Measurements from ENCODE around the gene VSIG8.

Gene VSIG8

DNA sequence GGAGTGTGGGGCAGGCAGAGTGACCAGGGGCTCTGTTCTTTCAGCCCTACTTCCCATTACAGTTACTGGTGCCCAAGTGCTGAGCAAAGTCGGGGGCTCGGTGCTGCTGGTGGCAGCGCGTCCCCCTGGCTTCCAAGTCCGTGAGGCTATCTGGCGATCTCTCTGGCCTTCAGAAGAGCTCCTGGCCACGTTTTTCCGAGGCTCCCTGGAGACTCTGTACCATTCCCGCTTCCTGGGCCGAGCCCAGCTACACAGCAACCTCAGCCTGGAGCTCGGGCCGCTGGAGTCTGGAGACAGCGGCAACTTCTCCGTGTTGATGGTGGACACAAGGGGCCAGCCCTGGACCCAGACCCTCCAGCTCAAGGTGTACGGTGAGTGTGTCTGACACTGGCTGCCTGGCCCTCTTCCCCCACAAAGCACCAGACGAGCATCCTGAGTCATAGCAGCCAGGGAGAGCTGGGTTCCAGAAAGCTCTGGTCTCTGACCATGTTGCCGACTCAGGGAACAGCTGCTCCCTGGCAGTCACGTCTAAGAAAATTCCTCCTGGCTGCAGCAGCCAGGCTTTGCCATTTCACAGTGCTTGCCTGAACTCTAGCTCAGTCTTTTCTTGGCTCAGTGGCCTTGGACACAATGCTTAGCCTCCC, 32.5 kb downstream of the VSIG8 start:
- DNase-seq (ENCODE audit: low read depth in 2 of 2) = no peak

DNA sequence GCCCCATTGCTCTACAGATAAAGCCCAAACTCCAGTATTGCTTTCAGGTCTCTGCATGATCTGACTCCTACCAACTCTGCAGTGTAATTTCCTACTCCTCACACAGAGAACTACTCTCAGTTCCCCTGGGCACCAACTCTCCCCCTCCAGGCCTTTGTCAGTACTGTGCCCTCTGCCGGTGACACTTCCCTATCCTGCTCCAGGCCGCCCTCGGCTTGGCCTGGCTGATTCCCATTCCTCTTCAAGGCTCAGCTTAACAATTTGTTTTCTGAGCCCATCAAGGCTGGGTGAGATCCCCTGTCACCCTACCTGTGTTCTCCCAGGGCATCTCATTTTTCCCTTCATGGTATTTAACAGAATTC, 33.2 kb downstream of the VSIG8 start:
- DNase-seq (ENCODE audit: low read depth in 2 of 2) = no peak

DNA sequence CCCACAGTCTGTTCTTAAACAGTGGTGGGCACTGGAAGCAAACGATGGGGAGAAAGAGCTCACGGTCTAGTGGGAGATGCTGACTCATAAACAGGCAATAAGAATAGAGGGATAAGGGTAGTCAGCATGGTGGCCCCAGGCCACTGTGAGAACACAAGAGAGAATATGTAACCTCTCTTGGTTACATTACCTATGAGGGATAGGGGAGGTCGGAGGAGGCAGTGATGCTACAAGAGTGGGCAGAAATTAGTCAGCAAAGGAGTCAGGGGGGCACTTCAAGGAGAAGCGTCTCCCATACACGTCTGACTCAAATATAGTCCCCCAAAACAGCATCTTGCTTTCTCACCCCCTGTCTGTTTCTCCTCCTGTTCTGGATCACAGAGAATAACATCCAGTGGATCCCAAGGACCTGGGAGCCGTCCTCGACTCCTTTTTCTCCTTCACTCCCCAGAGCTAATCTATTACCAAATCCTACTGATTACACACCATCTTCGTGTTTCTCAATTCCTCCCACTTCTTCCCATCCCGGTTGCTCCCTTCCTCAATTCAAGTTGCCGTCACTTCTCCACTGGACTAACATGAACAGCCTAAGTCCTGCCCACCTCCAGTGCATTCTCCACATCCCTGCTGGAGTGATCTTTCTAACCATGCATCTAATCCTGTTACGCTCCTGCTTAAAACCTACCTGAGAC, 33.7 kb downstream of the VSIG8 start:
- DNase-seq (ENCODE audit: low read depth in 2 of 2) = no peak

DNA sequence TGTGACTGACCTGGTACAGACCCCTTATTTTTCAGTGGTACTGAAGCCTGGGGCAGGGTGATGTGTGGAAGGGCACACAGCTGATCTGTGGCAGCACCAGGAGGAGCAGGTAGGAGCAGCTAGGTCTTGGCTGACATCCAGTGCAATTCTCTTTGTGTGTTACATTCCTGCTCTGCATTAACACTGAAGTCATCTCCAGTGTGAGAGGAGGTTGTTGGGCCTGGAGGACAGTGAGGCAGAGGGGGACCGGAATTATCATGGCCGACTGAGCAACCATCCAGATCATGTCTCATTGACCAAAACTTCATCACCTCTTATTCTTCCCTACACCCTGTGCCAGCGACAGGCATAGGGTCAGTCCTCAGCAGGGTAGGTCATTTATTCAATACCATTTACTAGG, 34.3 kb downstream of the VSIG8 start:
- DNase-seq (ENCODE audit: low read depth in 2 of 2) = no peak

DNA sequence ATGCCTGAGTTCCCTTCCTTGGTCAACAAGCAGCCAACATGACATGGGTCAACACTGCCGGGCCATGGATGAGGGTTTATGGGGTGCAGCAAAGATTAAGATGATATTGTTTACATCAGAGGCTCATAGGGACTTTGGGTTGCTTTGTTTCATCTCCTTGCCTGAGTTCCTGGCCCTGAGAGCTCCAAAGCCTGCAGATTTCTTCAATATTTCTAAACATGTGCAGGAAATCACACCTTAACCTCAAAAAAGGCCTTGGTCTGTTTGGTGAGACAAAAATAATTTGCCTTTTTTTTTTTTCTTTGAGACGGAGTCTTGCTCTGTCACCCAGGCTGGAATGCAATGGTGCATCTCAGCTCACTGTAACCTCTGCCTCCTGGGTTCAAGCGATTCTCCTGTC, 34.9 kb downstream of the VSIG8 start:
- no peak for DNase-seq (ENCODE audit: low read depth in 2 of 2)

DNA sequence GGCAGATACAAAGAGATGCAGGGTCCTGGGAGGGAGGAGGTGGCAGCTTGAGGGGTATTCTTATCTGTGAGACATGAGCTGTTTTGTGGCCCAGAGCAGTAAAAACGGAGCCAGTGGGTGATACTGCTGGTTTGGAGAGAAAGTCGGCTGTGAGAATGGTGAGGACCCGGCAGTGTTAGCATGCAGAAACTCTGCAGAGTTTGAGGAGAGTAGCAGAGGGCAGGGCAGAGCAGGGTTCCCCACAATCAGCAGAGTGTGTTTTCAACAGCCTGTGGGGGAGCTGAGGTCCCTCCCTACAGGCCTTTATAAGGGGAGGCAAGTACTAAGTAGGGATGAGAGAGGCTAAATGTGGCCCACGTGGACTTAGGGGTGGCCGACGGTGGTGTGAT, 35.4 kb downstream of the VSIG8 start:
- no peak for DNase-seq (ENCODE audit: low read depth in 2 of 2)

DNA sequence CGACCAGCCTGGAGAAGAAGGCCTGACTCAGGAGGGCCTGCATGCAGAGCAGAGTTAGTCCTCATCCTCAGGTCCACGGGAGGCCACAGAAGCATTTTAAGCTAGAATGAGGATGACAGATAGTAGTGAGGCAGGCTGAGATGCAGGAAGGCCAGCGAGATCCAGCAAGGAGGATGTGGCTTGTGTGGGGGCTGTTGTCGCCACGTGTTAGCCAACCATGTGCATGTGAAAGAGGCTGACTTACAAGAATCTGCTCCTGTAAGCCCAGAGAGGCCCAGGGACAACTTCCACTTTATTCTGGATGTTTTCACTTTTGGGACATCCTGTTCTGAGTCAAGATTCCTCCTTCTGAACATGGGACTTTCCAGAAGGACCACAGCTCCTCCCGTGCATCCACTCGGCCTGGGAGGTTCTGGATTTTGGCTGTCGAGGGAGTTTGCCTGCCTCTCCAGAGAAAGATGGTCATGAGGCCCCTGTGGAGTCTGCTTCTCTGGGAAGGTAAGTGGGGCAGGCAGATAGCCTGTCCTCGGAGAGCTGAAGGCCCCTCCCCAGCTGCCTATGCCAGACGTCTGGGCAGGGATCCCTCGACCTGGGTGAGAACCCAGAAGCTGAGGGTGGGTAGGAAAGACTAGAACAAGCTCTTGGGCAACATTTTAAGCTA, 35.9 kb downstream of the VSIG8 start, which contains the start of gene SLAMF8:
TSS of gene SLAMF8 (plus strand) at position 433 of the 661 bp plus-strand sequence. CDS start at position 459, 26 bp downstream.
- peak; percentile 35 to 47 for DNase-seq (ENCODE audit: low read depth in 2 of 2)

DNA sequence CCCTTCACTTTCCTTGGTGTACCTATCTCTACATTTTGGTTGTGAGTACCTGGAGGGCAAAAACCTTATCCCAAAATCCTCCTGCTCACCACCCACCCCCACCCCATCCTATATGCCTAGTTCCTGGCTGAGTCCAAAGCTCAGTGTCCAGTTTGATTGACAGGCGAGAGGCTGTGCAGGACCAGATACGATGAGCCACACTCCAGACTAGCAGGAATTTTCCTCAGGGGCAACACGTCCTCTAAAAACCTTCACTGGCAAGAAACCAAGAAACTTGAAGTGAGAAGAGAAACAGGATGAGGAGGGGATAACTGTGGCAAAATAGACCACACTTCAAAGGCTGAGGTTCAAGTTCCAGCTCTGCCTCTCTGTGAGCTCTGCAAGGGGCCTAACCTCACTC, 36.9 kb downstream of the VSIG8 start:
- DNase-seq (ENCODE audit: low read depth in 2 of 2) = no peak

DNA sequence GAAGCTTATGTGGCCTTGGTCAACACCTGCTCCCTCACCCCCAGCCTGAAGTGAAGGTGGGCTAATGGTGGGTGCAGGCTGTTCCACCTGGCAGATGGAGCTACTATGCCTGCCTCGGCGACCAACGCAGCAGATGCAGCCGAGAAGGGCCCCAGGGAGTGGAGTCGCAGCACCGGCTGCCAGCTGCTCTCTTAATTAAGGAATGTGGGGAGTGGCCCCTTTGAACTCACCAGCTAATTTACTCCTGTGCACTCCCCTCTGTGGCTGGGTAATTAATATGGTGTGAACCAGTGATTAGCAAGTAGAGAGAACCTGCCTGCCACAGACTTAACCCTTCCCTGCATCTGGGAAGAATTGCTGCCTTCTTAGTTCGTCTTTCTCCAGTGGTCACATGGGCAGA, 39.1 kb downstream of the VSIG8 start:
- no peak for DNase-seq (ENCODE audit: low read depth in 2 of 2)

DNA sequence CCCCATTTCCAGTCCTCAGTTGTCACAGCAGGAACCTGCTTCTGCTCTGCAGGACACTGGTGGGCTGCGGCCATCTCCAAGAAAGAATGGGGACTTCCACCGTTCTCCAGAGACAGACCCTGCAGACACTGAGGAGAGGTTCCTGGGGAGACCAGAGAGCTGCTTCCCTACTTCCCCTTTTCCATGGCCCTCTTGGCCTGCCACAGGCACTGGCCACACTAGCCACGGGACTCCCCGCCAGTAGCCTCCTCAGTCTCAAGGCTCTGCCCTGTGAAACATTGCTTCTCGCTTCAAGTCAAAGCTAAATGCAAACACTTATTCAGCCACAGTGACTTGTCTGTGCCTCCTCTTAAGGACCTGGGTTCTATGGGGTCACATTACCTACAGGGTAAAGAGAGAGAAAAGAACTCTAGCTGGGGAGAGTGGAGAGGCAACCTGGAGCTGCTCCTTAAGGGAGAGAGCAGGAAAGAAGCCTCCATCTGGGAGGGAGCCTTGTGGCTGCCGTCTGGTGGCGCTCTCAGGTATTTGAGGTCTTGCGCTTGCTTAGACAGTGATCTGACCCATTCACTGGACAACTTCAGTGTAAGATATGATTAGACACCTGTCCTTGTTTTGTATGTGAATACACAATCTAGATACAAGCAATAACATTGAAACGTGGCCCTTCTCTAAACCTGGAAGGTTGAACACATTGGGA, 41.1 kb downstream of the VSIG8 start:
- DNase-seq (ENCODE audit: low read depth in 2 of 2) = no peak

DNA sequence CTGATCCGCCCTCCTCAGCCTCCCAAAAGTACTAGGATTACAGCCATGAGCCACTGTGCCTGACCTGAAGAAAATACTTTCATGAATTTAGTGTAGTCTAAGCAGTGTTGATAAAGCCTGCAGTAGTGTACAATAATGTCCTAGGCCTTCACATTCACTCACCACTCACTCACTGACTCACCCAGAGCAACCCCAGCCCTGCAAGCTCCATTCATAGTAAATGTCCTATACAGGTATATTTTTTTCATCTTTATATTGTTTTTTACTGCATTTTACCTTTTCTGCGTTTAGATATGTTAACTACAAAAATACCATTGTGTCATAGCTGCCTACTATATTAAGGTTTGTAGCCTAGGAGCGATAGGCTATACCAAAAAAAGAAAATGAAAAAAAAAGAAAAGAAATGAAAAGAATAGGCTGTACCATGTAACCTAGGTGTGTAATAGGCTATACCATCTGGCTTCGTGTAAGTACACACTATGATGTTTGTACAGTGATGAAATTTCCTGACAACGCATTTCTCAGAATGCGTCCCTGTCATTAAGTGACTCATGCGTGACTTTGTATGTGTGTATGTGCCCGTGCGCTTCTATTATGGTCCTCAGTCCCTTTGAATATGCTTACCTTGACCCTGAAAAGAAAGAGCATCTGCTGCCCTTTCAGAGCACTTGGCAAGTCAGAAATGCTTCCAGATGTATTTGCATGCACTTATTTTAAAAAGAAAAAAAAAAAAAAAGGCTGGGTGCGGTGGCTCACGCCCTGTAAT, 45.0 kb downstream of the VSIG8 start:
- no peak for DNase-seq (ENCODE audit: low read depth in 2 of 2)

DNA sequence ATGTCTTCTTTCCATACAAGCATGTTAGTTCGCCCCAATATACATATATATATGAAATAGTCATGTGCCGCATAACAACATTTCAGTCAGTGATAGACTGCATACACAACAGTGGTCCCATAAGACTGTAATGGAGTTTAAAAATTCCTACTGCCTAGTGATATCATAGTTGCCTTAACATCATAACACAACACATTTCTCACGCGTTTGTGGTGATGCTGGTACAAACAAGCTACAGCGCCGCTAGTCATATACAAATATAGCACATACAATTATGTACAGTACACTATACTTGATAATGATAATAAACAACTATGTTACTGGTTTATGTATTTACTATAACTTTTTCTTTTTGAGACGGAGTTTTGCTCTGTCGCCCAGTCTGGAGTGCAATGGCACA, 46.5 kb downstream of the VSIG8 start:
- no peak for DNase-seq (ENCODE audit: low read depth in 2 of 2)

DNA sequence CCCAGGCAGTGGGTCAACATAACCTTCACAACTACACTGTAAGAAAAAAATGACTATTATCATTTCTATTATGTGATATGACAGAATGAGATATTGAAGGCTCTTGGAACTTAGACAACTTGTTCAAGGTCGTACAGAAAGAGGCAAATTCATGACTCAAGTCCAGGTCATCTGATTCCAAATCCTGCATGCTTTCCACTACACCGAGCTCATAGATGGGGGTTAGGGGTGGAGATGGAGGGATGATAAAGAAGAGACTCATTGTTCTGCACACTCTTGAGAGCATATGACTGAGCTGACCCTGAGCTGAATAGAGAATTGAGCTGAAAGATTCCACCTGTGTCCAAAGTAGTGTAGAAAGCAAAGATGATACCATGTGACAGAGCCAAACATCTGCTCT, 57.5 kb downstream of the VSIG8 start:
- no peak for DNase-seq (ENCODE audit: low read depth in 2 of 2)
